ENCODE results near the gene CCDC183.
"Not testable (repeated sequence)": the region's sequence is repeated elsewhere in the genome, so short reads cannot be mapped to it uniquely, and the experiment has no call there.

The CCDC183 gene

DNA sequence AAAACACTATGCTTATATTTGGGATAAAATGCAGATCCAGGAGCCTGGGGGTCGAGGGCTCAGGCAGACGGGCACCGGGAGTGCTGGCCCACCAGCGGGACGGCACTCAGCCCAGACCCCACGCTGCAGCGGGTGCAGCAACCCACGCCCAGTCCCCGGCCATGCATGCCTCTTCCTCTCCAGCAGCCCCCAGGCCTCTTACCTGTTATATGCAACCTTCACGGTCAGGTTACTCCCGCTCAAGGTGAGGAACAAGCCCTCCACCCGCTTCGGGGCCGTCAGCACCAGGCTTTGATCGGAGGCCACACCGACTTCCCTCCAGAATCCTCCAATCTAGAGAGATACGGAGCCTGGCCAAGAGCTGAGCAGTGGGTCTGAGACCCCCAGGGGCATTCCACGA is 39.3 kb upstream of the CCDC183 start:
- peaks cover 11% of the 10 kb centered on the region for H3K27me3 Mint-ChIP-seq
- H3K4me3 Mint-ChIP-seq = no peak overlapping the region
- H3K27ac Mint-ChIP-seq = no peak overlapping the region
- H3K36me3 Mint-ChIP-seq (ENCODE audit: low read depth) = peaks cover 5% of the 10 kb centered on the region
- peaks cover 10% of the 10 kb centered on the region for H3K9me3 Mint-ChIP-seq
- peaks cover 4% of the 10 kb centered on the region for H3K4me1 Mint-ChIP-seq (ENCODE audit: low read depth)

DNA sequence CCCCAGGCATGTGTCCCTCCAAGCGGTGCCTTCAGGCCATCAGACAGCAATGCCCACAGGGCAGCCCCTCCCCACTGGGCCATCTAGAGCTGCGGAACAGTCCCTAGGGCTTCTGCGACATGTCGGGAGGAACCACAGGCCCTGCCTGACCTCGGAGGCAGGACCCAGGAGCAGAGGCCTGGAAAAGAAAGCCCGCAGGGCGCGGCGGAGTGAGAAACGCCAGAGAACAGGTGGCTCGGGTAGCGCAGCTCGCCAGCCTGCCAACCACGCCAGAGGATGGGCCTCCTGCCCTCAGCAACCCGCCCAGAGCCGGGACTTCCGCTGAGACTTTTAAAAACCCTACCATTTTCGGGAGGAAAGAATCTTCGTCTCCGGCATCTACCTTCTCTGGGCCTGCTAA is 38.8 kb upstream of the CCDC183 start:
- Mint-ChIP-seq H3K4me1 (ENCODE audit: low read depth) (peaks cover 4% of the 10 kb centered on the region), H3K9me3 (peaks cover 7% of the 10 kb centered on the region), H3K27ac (no peak overlapping the region), H3K27me3 (peaks cover 8% of the 10 kb centered on the region), H3K4me3 (no peak overlapping the region), H3K36me3 (ENCODE audit: low read depth) (peaks cover 3% of the 10 kb centered on the region)

DNA sequence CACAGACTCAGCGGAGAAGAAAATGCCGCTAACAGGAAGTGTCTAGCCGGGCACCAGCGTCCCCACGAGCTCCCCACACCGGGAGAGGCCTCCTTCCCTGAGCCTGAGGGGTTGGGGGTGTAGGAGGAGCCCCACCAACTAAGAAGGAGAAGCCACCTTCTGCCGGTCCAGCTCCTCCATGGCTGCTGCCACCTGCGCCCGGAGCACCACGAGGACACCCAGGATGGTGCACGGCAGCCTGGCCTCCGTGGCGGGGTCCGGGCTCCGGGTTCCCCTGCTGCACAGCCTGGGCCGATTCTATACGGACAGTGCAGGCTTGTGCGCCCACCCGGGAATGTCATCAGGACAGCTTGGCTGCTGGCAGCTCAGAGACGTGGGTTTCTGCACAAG is 38.4 kb upstream of the CCDC183 start:
- no peaks in the 10 kb centered on the region for H3K36me3 Mint-ChIP-seq (ENCODE audit: low read depth)
- H3K27ac Mint-ChIP-seq = no peak overlapping the region
- H3K4me3 Mint-ChIP-seq = no peak overlapping the region
- H3K9me3 Mint-ChIP-seq = peaks cover 2% of the 10 kb centered on the region
- H3K4me1 Mint-ChIP-seq (ENCODE audit: low read depth) = peaks cover 4% of the 10 kb centered on the region
- peaks cover 4% of the 10 kb centered on the region for H3K27me3 Mint-ChIP-seq

DNA sequence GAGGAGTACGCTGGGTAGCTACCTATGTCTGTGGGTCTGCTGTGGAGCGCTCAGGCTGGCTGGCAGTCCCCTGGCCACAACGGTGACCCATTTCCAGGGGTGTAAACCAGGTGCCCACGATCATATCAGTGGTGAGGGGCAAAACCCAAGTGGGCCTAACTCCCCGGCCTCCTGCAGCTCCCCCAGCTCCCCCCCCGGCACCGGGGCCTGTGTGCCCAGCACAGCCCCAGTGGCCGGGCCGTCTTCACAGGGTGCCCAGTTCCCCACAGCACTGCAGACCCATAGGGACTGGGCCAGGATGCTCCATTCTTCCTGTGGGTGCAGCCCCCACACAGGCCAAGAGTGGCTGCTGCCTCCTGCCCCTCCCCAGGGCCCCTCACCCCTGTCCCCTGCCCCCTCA is 37.1 kb upstream of the CCDC183 start:
- H3K9me3 Mint-ChIP-seq = no peaks in the 10 kb centered on the region
- H3K36me3 Mint-ChIP-seq (ENCODE audit: low read depth) = no peaks in the 10 kb centered on the region
- H3K4me1 Mint-ChIP-seq (ENCODE audit: low read depth) = peaks cover 4% of the 10 kb centered on the region
- no peak overlapping the region for H3K4me3 Mint-ChIP-seq
- H3K27me3 Mint-ChIP-seq = peaks cover 3% of the 10 kb centered on the region
- no peak overlapping the region for H3K27ac Mint-ChIP-seq

DNA sequence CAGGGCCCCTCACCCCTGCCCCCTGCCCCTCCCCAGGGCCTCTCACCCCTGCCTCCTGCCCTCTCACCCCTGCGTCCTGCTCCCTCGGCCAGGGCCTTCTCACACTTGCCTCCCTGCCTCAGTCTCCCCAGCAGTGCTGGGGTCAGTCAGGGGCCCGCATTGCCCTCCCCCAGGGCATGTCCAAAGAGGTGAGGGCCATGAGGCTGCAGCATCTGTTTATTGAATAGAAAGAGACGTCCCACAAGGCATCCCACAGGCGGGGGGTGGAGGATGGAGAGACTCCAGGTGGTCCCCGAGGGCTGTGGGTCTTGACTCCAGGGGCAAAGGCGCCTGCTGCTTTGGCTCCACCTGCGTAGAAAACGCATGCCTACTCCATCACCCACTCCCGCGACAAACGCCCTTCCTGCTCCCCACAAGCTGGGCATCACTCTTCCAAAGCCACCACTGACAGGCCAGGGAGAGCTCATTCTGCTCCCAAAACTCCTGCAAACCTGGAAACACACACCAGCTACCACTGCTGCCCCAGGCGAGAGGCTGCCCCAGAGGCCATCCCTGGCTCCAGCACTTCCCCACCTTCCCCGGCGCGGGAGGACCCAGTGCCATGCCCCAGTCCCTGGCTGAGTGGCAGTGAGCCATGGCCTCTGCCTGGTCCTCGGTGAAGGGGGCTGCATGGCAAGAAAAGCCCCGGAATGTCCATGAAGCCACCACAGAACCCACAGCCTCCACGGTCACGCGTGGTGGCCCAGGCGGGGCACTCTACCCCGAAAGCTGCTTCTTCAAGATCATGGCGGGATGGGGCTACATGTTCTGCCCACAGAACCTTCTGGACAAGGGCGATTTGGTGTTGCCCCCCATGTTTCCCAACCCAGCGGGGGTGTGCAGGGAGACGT is 36.5 kb upstream of the CCDC183 start:
- Mint-ChIP-seq H3K9me3 (no peaks in the 10 kb centered on the region), H3K27me3 (peaks cover 3% of the 10 kb centered on the region), H3K4me1 (ENCODE audit: low read depth) (peaks cover 4% of the 10 kb centered on the region), H3K36me3 (ENCODE audit: low read depth) (no peaks in the 10 kb centered on the region), H3K27ac (no peak overlapping the region), H3K4me3 (no peak overlapping the region)

DNA sequence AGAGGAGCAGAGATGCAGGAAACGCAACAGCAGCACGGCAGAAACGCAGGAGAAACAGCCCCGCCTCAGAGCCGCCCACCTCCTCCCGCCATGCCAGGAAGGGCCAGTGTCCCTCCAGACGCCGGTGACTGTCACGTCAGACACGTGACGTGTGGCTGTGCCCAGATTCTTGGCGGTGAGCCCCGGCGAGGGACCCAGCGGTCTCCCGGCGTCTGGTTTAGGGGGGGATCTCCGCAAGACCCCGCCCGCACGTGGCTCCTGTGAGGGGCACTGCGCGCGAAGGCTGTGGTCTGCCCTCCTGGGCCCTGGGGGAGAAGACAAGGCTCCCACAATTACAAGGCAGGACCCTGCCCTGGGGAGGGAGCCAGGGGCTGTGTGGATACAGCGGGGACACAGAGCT is 35.7 kb upstream of the CCDC183 start:
- H3K27ac Mint-ChIP-seq = no peak overlapping the region
- H3K27me3 Mint-ChIP-seq = peaks cover 3% of the 10 kb centered on the region
- H3K9me3 Mint-ChIP-seq = no peaks in the 10 kb centered on the region
- no peak overlapping the region for H3K4me3 Mint-ChIP-seq
- peaks cover 5% of the 10 kb centered on the region for H3K4me1 Mint-ChIP-seq (ENCODE audit: low read depth)
- H3K36me3 Mint-ChIP-seq (ENCODE audit: low read depth) = no peaks in the 10 kb centered on the region

DNA sequence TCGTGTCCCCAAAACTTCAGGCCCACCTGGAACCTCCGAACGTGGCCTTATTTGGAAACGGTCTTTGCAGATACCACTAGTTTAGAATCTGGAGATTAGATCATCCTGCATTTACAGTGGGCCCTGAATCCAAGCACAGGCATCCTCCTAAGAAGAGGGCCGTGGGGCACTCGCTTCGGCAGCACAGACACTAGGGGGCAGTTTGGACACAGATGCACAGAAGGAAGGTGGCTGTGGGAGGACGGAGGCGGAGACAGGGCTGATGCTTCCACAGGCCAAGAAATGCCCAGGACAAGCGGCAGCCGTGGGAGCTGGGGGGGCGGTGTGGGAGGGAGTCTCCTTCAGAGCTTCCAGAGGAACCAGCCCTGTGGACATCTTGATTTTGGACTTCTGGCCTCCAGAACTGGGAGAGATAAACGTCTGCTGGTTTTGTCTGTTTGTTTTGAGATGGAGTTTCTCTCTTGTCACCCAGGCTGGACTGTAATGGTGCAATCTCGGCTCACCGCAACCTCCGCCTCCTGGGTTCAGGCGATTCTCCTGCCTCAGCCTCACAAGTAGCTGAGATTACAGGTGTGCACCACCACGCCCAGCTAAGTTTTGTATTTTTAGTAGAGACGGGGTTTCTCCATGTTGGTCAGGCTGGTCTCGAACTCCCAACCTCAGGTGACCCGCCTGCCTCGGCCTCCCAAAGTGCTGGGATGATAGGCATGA is 35.1 kb upstream of the CCDC183 start:
- not testable (repeated sequence) for H3K36me3 Mint-ChIP-seq (ENCODE audit: low read depth); H3K27ac Mint-ChIP-seq; H3K9me3 Mint-ChIP-seq; H3K4me3 Mint-ChIP-seq; H3K27me3 Mint-ChIP-seq
- H3K4me1 Mint-ChIP-seq (ENCODE audit: low read depth) = peaks cover 10% of the 10 kb centered on the region

DNA sequence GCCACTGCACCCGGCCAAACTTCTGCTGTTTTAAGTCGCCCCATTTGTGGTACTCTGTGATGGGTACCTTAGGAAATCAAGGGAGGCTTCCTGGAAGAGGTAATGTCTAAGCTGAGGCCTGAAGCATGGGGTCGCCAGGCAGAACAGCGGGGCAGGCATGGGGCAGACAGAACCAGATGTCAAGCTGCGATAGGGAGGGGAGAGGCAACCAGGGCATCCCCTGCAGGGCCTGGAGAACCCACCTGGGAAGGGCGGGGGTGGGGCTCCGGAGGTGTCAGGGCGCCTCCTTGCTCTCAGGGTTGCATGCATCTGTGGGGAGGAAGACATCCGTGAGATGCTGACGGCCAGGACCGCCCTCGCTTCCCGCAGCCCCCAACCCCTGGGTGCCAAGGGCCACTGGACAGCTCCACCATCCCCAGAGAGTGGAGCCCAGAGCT is 34.6 kb upstream of the CCDC183 start:
- Mint-ChIP-seq H3K9me3 (no peaks in the 10 kb centered on the region), H3K27me3 (no peaks in the 10 kb centered on the region), H3K4me3 (no peak overlapping the region), H3K27ac (no peak overlapping the region), H3K36me3 (ENCODE audit: low read depth) (no peaks in the 10 kb centered on the region), H3K4me1 (ENCODE audit: low read depth) (peaks cover 14% of the 10 kb centered on the region)

DNA sequence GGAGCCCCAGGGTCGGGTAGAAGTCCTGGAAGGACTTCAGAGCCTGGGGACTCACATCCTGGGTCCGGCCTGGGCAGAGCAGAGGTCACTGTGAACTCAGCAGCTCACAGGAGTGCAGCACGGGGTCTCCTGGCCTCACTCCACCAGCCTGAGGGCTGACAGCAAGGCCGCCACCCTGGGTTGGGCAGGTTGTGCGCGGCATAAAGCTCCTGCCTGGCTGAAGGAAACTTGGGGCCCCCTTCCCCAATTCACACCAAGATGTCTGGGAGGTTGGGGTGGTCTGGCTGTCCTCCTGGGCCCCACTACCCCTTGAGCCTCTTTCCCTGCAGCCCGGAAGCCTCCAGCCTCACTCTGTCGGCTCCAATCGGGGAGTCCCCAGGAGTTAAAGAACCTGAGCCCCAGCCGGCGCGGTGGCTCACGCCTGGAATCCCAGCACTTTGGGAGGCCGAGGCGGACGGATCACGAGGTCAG is 33.9 kb upstream of the CCDC183 start:
- H3K4me3 Mint-ChIP-seq = no peak overlapping the region
- peaks cover 3% of the 10 kb centered on the region for H3K27me3 Mint-ChIP-seq
- H3K9me3 Mint-ChIP-seq = no peaks in the 10 kb centered on the region
- H3K36me3 Mint-ChIP-seq (ENCODE audit: low read depth) = no peaks in the 10 kb centered on the region
- peaks cover 21% of the 10 kb centered on the region for H3K4me1 Mint-ChIP-seq (ENCODE audit: low read depth)
- H3K27ac Mint-ChIP-seq = no peak overlapping the region

DNA sequence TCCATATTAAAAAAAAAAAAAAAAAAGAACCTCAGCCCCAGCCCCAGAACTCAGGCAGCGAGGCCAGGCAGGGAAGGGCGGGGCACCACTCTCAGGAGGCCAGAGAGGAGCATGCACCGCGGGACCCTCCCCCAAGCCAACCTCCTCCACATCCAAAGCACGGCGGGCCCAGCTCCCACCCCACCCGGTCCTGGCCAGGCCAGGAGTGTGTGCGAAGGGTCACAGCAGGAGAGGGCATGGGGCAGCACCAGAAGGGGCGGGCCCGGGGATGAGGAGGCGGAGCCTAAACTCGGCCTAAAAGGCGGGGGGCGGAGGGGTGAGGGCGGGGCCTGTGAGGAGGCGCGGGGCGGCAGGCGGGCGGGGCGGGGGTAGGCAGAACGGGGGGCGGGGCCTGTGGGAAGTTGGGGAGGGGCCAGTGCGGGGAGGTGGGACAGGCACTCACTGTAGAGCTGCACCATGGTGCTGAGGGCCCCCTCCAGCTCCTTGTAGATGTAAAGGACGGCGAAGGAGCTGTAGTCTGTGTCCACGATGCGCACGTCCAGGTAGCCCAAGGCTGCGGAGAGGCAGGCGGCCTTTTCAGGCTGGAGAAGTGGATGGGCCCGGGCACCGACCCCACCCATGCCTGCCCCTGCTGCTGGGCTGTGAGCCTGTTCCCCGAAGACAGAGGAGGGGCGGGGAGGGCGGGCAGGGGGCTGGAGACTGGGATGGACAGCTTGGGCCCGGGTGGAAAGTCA is 33.1 kb upstream of the CCDC183 start:
- Mint-ChIP-seq H3K4me1 (ENCODE audit: low read depth) (peaks cover 21% of the 10 kb centered on the region), H3K27ac (no peak overlapping the region), H3K9me3 (no peaks in the 10 kb centered on the region), H3K36me3 (ENCODE audit: low read depth) (no peaks in the 10 kb centered on the region), H3K4me3 (no peak overlapping the region), H3K27me3 (peaks cover 8% of the 10 kb centered on the region)

DNA sequence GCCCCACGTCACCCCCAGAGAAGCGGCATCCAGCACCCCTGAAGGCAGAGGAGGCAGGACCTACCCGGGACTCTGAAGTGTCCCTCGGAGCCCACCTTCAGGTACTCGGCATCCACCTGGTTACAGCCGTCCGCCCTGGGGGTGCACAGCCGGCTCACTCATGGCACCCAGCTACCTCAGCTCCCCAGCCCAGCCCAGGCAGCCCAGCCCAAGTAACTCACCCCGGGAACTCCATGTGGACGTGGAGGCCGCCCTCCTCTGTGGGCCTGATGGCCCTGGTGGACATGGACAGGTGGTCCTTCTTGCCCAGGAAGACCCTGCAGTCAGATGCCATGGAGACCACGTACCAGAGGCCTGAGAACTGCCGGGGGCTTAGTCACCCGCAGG is 32.5 kb upstream of the CCDC183 start:
- no peak overlapping the region for H3K27ac Mint-ChIP-seq
- H3K4me3 Mint-ChIP-seq = no peak overlapping the region
- H3K36me3 Mint-ChIP-seq (ENCODE audit: low read depth) = no peaks in the 10 kb centered on the region
- H3K4me1 Mint-ChIP-seq (ENCODE audit: low read depth) = peaks cover 21% of the 10 kb centered on the region
- no peaks in the 10 kb centered on the region for H3K9me3 Mint-ChIP-seq
- H3K27me3 Mint-ChIP-seq = peaks cover 8% of the 10 kb centered on the region

DNA sequence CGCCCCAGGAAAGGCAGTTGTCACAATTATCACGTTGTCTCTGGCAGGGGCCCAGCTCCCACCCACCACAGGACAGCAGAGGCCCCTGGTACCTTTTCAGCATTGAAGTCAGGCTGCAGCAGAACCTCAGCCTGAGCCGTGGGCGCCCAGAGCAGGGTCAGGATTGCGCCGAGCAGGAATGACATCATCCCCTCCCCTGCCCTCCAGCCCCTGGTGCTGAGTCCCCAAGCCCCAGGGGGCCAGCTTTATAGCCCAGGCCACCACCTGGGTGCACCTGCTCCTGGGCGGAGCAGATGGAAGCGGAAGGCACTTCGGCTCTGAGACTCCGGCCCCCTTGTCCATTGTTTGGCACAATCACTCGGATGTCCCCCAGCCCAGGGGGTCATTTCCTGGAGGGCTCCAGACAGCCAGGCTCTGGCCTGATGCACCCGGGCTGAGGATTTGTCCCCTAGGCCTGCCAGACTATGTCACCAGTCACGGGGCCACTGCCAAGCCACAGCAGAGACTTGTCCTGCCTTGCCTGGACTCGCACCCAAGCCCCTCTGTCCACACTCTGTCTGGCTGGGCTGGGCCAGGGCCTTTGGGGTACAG is 31.7 kb upstream of the CCDC183 start, which contains the start of gene LCN15:
Gene LCN15 (minus strand): TSS at position 218 of the 591 bp plus-strand sequence. CDS start 30 bp downstream, at position 188.
- Mint-ChIP-seq H3K9me3 (no peaks in the 10 kb centered on the region), H3K27me3 (peaks cover 8% of the 10 kb centered on the region), H3K4me3 (no peak within 1 kb of the TSS), H3K4me1 (ENCODE audit: low read depth) (peaks cover 21% of the 10 kb centered on the region), H3K36me3 (ENCODE audit: low read depth) (no peaks in the 10 kb centered on the region), H3K27ac (no peak within 1 kb of the TSS)

DNA sequence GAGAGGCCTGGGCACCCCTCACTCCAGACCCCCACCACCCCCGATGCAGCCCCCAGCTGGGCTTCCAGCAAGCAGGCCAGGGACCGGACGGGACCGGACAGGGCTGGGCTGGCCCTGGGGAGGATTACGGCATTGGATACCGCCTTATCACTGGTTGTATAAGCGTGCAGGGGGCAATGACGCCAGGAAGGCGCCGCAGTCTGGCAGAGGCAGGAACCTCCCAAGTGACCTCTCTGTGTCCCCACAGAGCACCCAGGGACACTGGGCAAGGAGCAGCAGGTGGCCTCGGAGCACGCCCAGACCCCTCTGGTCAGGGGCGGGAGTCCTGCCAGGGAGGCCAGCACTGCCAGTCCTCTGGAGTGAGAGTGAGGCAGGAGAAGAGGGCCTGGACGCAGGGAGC is 31.1 kb upstream of the CCDC183 start:
- H3K36me3 Mint-ChIP-seq (ENCODE audit: low read depth) = no peaks in the 10 kb centered on the region

DNA sequence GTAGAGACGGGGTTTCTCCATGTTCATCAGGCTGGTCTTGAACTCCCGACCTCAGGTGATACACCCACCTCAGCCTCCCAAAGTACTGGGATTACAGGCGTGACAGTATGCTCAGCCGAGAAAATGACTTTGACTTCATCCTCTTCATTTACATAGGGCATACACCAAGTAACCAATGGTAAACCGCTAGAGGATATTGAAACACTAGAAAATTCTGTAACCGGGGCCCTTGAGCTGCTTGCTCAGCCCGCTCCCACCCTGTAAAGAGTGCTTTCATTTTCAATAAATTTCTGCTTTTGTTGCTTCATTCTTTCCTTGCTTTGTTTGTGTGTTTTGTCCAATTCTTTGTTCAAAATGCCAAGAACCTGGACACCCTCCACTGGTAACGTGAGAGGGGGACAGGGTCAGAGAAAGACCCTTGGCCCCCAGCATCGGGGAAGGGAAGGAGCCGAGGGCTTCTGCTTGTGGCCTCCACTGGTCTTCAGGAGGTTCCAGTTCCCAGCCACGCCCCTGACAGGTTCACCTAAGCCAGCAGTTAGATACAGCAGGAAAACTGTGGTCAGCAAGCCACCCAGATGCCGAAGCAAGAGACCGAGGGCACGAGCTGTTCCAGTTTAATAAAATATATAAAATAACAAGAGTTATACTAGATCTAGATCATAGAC is 30.3 kb upstream of the CCDC183 start:
- not testable (repeated sequence) for H3K4me3 Mint-ChIP-seq; H3K9me3 Mint-ChIP-seq; H3K27ac Mint-ChIP-seq; H3K36me3 Mint-ChIP-seq (ENCODE audit: low read depth); H3K27me3 Mint-ChIP-seq
- H3K4me1 Mint-ChIP-seq (ENCODE audit: low read depth) = peaks cover 19% of the 10 kb centered on the region

More for the DNA sequence above, 31.1 kb upstream of the CCDC183 start:
- H3K4me3 Mint-ChIP-seq = no peak overlapping the region
- H3K9me3 Mint-ChIP-seq = no peaks in the 10 kb centered on the region
- H3K27ac Mint-ChIP-seq = no peak overlapping the region
- H3K4me1 Mint-ChIP-seq (ENCODE audit: low read depth) = peaks cover 21% of the 10 kb centered on the region
- H3K27me3 Mint-ChIP-seq = peaks cover 8% of the 10 kb centered on the region

Measured in stimulated activated naive CD8-positive, alpha-beta T cell treated with anti-CD3 and anti-CD28 coated beads, Interleukin-15, Interleukin-2, amounts not matched to agents 100 ng/mL and 50 ng/mL, for 24 hours (primary cell).